GM23248 (cell line): ENCODE data around the gene KLHL40.

Experiments used
- EZH2 ChIP-seq: fragments of 200-600 bp; sonication (generic); IDR thresholded peaks from 2 replicates; pipeline ENCODE4 v1.6.1; 2018; ENCODE audit warnings: antibody characterized with exemption, mild to moderate bottlenecking; ENCODE audit not compliant: insufficient read depth, poor library complexity, severe bottlenecking
- EZH2phosphoT487 ChIP-seq: fragments of 200-600 bp; sonication (generic); IDR thresholded peaks from 2 replicates; pipeline ENCODE4 v1.6.1; 2018; ENCODE audit warnings: antibody characterized with exemption, moderate library complexity, mild to moderate bottlenecking, low read depth; ENCODE audit not compliant: insufficient read depth

- TF ChIP-seq EZH2phosphoT487 (no peak), EZH2 (no peak)
Measured at GRCh38 chr3:42728668-42729364, 43.5 kb downstream of the KLHL40 start.
